WERI-Rb-1 (cell line): ENCODE results near the gene TPI1.
"Not testable (repeated sequence)": the region's sequence is repeated elsewhere in the genome, so short reads cannot be mapped to it uniquely, and the experiment has no call there.

ENCODE experiments used
- DNase-seq: peaks from one replicate; pipeline ENCODE4 v3.0.0-alpha.2; 2020
- H3K27ac ChIP-seq: fragments of 250-450 bp; sonication (Bioruptor Pico); 2 replicates; pipeline ENCODE4 v1.5.1; 2020; ENCODE audit warnings: mild to moderate bottlenecking, moderate library complexity
- H3K27me3 ChIP-seq: fragments of 250-450 bp; sonication (Bioruptor Pico); 2 replicates; pipeline ENCODE4 v1.5.1; 2021; ENCODE audit warnings: mild to moderate bottlenecking, low read depth, moderate library complexity; ENCODE audit not compliant: insufficient read depth, severe bottlenecking
- H3K36me3 ChIP-seq: fragments of 250-450 bp; sonication (Bioruptor Pico); 2 replicates; pipeline ENCODE4 v1.5.1; 2020; ENCODE audit warnings: mild to moderate bottlenecking, moderate library complexity
- H3K4me3 ChIP-seq: 2 replicates; pipeline ENCODE4 v1.5.1; 2011; ENCODE audit warnings: low read depth, mild to moderate bottlenecking, control low read depth, low read length
- H3K9me3 ChIP-seq: fragments of 250-450 bp; sonication (Bioruptor Pico); 2 replicates; pipeline ENCODE4 v1.5.1; 2021; ENCODE audit warnings: mild to moderate bottlenecking, moderate library complexity; ENCODE audit not compliant: severe bottlenecking
- CTCF ChIP-seq: IDR thresholded peaks from 2 replicates; pipeline ENCODE4 v1.5.1; 2011; ENCODE audit warnings: low read depth, mild to moderate bottlenecking, control low read depth, inconsistent platforms, low read length

Gene TPI1

GRCh38 chr12:6883683-6884082, 16.4 kb downstream of the TPI1 start:
- no peak for TF ChIP-seq CTCF
- DNase-seq, result no peak
- Histone ChIP-seq H3K36me3 (peaks cover 13% of the 10 kb centered on the region), H3K27ac (no peak overlapping the region), H3K27me3 (no peaks in the 10 kb centered on the region), H3K9me3 (no peaks in the 10 kb centered on the region), H3K4me3 (no peak overlapping the region)

- no peak for TF ChIP-seq CTCF
- H3K4me3 ChIP-seq, result no peak overlapping the region
- no peaks in the 10 kb centered on the region for H3K27me3 ChIP-seq
- H3K27ac ChIP-seq, result no peak overlapping the region
- H3K36me3 ChIP-seq, result peaks cover 13% of the 10 kb centered on the region
- DNase-seq, result no peak
- H3K9me3 ChIP-seq, result no peaks in the 10 kb centered on the region
Observed at GRCh38 chr12:6884539-6884938, 17.2 kb downstream of the TPI1 start.

- DNase-seq, result peak; percentile 51
- H3K27ac ChIP-seq, result peak overlapping the region; percentile 68
- H3K27me3 ChIP-seq, H3K9me3 ChIP-seq, H3K4me3 ChIP-seq: not testable (repeated sequence)
- H3K36me3 ChIP-seq, result peaks cover 13% of the 10 kb centered on the region
Observed at GRCh38 chr12:6886206-6886999, 19.1 kb downstream of the TPI1 start.

- DNase-seq, result no peak
- H3K9me3 ChIP-seq, result no peaks in the 10 kb centered on the region
- H3K36me3 ChIP-seq, result peaks cover 13% of the 10 kb centered on the region
- no peak for TF ChIP-seq CTCF
- H3K4me3 ChIP-seq, result no peak overlapping the region
- H3K27me3 ChIP-seq, result no peaks in the 10 kb centered on the region
- peak overlapping the region; percentile 68 for H3K27ac ChIP-seq
Observed at GRCh38 chr12:6887460-6887859, 20.1 kb downstream of the TPI1 start.

- Histone ChIP-seq H3K9me3 (no peaks in the 10 kb centered on the region), H3K27ac (no peak overlapping the region), H3K4me3 (no peak overlapping the region), H3K27me3 (no peaks in the 10 kb centered on the region), H3K36me3 (peaks cover 13% of the 10 kb centered on the region)
- no peak for TF ChIP-seq CTCF
- DNase-seq, result no peak
Observed at GRCh38 chr12:6888360-6888759, 21.0 kb downstream of the TPI1 start.

GRCh38 chr12:6888794-6889193, 21.5 kb downstream of the TPI1 start:
- H3K36me3 ChIP-seq, result peaks cover 13% of the 10 kb centered on the region
- DNase-seq, H3K27me3 ChIP-seq, H3K9me3 ChIP-seq, H3K4me3 ChIP-seq, H3K27ac ChIP-seq: not testable (repeated sequence)

GRCh38 chr12:6889775-6890573, 22.6 kb downstream of the TPI1 start:
- not testable (repeated sequence) for DNase-seq, H3K27me3 ChIP-seq, H3K36me3 ChIP-seq, H3K9me3 ChIP-seq, H3K4me3 ChIP-seq
- H3K27ac ChIP-seq, result peak overlapping the region; percentile 81
